ENCODE results near the gene KCTD6.

- TF ChIP-seq CTCF (conservative IDR thresholded peaks at IDR 0.05; ENCODE audit: low read depth in 2 of 2) (no peak), REST (IDR thresholded peaks at IDR 0.05; ENCODE audit: unreplicated experiment) (no peak), POLR2AphosphoS5 (IDR thresholded peaks at IDR 0.05; ENCODE audit: low read depth) (no peak), EZH2 (IDR thresholded peaks at IDR 0.05; ENCODE audit: low read depth, unreplicated experiment) (no peak), ETS1 (IDR thresholded peaks at IDR 0.05) (no peak)
These were observed 22.5 kb downstream of the KCTD6 start for GRCh38 chr3:58514405-58514804.
